Subcutaneous adipose tissue (tissue), 4 donors: Measurements from ENCODE around the gene TIAM1. TPM values are rescaled to one million over a fixed set of nuclear protein-coding genes. Genes with fewer than 3 reads are reported as not detected.

Experiments
- CTCF ChIP-seq: fragments of 450-650 bp; IDR thresholded peaks from one replicate; pipeline ENCODE4 v1.5.1; 2016; ENCODE audit warnings: low read depth, mild to moderate bottlenecking, control low read depth, antibody characterized with exemption, moderate library complexity
- total RNA-seq, 4 donors: library from RNA; depleted of rRNA; stranded (reverse); fragments of >200 nt; gene quantifications; one replicate each; pipeline ENCODE4 v1.1.0, GENCODE V29; 2016

The TIAM1 gene
- total RNA-seq, 4 donors from 2014 or later, result 5.1 to 27.4 (median 14.7) TPM

- TF ChIP-seq CTCF, result no peak
Observed at GRCh38 chr21:31225713-31226112, 118.3 kb downstream of the TIAM1 start.

- no peak for TF ChIP-seq CTCF
Observed at GRCh38 chr21:31222142-31222541, 121.9 kb downstream of the TIAM1 start.

GRCh38 chr21:31221043-31221442 lies 123.0 kb downstream of the TIAM1 start:
- TF ChIP-seq CTCF, result no peak

GRCh38 chr21:31220575-31220974 lies 123.5 kb downstream of the TIAM1 start:
- TF ChIP-seq CTCF, result no peak

- no peak for TF ChIP-seq CTCF
Observed at GRCh38 chr21:31218830-31219608, 125.0 kb downstream of the TIAM1 start.

GRCh38 chr21:31216206-31216605 lies 127.9 kb downstream of the TIAM1 start:
- TF ChIP-seq CTCF, result no peak

GRCh38 chr21:31213787-31214186 lies 130.3 kb downstream of the TIAM1 start:
- TF ChIP-seq CTCF, result no peak
